Dedifferentiated amniotic fluid mesenchymal stem cell (primary cell): ENCODE data around the gene MADCAM1.
A peak's percentile ranks its signal among the peaks of the same experiment; 100 is the strongest.

Experiments used
- DNase-seq: peaks from one replicate; pipeline ENCODE4 v3.0.0-alpha.2; 2016; ENCODE audit errors: extremely low spot score

The MADCAM1 gene

DNA sequence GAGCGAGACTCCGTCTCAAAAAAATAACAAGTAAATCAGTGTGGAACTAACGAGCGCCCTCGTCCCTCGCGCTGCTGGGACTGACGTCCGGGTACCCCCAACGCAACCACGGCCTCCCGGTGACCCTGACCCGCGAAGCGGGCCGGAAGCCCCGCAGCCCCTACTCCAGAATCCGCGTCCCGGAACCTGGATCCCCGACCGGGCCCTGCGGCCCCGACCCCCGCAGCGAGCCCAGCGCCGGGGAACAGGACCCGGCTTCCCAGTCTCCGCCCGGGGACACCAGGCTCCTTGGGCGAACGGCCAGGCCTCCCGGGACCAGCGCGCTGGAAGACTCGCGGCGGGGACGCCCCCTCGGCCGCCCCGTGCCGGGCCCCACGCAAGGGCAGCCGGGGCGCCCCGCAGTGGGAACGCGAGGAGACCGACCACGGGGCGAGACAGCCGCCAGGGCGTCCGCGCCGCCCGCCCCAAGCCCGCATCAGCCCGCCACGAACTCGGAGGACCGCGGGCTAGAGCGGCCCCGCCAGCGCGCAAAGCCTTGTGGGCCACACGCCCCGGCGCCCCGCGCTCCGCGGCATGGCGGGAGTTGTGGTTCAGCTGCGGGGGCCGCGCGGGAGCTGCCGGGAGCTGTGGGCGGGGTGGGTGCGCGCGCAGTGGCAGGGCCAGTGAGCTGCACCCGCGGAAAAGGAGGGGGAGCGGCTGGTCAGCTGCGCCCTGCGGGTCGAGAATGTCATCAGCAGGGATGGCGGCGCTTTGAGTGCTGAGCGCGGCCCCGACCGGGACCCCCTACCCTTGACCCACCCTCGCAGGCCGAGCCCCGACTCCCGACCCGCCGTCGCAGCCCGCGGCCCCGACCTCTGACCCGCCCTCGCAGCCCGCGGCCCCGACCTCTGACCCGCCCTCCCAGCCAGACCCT lies 7.5 kb upstream of the MADCAM1 start:
- peak; percentile 82 for DNase-seq

DNA sequence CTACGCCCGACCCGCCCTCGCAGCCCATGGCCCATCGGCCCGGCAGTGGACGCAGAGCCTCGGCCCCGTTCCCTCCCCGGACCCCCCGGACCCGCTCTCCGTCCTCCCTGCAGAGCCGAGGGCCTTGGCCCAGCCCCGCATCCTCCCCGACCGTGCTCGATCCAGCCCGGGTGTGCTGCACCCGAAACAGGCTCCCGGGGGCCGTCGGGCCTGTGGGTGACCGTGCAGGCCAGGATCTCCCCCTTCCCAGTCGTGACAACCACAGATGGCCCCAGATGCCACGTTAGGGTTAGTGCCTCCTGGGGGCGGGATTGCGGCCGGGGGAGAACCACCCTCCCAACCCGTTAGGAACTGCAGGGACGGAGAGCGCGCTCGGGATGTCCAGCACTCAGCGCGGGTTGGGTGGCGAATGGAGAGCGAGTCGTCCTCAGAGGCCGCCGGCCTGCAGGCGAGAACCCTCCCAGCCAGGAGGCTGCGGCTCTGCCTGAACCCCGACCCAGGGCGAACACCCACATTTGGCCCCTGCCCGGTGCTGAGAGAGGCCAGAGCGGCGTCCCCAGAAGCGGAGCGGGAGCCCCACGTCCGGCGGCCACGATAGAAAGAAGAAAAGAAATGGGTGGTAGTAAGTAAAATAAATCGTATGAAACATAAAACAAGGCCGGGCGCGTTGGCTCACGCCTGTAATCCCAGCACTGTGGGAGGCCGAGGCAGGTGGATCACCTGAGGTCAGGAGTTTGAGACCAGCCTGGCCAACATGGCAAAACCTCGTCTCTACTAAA lies 6.7 kb upstream of the MADCAM1 start:
- DNase-seq: no peak

DNA sequence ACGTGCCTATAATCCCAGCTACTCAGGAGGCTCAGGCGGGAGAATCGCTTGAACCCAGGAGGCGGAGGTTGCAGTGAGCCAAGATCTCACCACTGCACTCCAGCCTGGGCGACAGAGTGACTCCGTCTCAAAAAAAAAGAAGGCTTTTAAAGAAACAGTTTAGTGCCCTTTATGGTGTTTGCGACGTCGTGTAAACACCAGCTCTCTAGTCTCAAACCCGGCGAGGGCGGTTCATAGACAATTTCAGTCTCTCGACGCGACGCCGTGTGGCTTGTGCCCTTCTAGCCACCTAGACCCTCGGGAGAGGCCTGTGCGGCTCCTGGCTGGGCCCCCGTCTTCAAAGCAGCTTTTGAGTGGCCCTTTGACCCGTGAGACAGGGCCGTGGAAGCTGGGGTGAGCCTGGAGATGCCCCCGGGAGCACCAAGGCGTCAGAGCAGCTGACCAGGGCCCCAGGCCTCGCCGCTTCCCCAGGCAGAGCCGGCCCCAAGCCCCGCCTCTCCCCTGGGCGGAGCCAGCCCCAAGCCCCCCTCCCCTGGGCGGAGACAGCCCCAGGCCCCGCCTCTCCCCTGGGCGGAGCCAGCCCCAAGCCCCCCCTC lies 5.0 kb upstream of the MADCAM1 start:
- no peak for DNase-seq

DNA sequence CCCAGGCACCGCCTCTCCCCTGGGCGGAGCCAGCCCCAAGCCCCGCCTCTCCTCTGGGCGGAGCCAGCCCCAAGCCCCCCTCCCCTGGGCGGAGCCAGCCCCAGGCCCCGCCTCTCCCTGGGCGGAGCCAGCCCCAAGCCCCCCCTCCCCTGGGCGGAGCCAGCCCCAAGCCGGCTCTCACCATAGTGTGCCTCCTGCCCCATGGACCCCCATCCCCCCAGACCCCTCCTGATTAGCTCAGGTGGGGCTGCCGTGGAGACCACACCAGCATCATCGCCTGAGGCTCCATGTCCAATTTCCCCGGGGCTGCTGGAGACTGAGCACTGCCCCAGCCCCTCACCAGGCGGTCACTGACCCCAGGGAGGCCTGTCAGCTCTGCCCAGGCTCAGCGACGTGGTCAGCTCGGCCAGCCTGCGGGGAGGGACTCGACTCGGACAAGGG lies 4.2 kb upstream of the MADCAM1 start:
- no peak for DNase-seq

DNA sequence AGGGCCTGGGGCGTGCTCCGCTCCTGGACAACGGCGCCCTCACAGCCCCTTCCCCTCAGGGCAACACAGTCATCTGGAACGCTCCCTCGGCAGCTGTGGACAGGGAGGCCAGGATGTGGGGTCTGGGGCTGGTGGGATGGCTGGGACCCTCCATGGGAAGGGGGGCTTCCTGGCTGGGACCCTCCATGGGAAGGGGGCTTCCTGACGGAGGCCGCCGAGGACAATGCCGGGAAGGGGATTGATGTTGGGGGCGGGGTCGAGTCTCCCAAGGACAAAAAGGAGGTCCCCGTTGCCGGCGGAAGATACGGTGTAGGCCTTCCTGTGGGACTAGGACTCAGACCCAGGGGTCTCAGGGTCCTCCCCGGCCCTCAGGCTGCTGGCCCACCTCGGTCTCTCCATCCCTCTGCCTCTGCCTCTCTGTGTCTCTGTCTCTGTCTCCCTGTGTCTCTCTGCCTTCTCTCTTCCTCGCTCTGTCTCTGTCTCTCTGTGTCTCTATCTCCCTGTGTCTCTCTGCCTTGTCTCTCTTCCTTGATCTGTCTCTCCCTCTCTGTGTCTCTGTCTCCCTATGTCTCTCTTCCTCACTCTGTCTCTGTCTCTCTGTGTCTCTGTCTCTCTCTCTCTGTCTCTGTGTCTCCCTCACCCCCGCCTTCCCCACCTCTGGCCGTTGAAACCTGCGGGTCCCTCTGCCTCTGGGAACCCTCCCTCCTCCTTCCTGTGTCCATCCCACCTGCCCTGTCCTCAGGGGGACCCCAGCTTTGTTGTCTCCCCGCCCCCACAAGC lies 2.7 kb upstream of the MADCAM1 start:
- no peak for DNase-seq

DNA sequence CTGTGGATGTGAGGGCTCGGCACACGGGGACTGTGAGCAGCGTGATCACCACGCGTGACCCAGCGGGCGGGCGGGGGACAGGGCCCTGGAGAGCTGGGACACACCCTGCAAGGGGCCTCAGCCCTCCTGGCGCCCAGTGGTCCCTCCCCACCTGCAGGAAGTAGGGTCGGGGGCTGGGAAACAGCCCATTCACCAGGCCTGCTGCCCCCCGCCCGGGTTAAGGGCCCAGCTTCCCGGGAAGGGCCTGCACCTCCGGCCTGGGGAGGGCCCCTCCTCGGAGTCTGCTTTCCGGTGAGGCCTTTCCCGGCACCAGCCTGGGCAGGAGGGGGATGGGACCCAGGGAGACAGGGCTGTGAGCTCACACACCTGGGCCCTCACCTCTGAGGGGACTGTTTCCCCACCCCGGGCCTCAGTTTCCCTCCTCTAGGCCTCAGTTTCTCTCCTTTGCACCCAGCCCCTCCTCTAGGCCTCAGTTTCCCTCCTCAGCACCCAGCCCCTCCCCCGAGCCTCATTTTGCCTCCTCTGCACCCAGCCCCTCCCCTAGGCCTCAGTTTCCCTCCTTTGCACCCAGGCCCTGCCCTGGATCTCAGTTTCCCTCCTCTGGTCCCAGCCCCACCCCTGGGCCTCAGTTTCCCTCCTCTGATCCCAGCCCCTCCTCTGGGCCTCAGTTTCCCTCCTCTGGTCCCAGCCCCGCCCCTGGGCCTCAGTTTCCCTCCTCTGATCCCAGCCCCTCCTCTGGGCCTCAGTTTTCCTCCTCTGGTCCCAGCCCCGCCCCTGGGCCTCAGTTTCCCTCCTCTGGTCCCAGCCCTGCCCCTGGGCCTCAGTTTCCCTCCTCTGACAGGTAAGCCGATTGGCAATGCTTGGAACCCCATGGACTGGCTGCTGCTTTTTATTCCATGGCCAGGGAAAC lies 1.9 kb upstream of the MADCAM1 start:
- DNase-seq: no peak

DNA sequence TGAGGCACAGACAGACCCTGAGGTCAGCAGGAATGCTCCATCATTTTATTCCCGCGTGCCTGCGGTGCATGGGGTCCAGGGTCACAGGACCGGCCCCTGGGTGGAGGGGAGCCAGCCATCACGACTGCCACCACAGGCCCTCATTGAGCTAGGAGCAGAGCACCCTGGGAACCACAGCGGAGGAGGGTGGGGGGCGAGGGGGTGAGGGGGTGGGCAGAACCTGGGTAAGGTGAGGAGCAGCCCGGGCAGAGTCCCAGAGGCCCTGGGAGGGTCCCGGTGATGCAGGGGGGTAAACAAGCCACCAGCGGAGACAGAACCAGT lies 1.2 kb upstream of the MADCAM1 start:
- no peak for DNase-seq

DNA sequence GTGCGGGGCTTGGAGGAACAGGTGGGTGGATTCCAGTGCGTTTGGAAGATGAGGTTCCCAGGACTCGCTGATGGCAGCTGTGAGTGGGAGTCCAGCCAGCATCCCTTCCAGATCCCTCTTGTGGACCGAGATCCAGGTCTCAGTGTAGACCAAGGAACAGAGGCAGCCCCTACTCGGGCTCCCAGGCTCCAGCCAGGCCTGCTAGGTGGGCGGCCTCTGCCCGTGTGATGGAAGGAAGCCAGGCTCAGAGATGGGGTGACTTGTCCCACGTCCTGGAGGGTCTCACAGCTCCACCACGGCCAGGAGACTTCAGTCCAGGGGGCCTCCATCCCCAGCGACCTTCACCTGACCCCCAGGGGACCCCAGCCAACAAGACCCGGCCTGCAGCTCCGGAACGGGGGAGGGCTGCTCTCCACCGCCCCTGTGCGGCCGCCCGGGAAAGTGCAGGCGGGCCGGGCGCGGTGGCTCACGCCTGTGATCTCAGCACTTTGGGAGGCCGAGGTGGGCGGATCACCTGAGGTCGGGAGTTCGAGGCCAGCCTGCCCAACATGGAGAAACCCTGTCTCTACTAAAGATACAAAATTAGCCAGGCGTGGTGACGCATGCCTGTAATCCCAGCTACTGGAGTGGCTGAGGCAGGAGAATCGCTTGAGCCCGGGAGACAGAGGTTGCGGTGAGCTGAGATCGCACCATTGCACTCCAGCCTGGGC lies 729 bp upstream of the MADCAM1 start:
- no peak for DNase-seq

DNA sequence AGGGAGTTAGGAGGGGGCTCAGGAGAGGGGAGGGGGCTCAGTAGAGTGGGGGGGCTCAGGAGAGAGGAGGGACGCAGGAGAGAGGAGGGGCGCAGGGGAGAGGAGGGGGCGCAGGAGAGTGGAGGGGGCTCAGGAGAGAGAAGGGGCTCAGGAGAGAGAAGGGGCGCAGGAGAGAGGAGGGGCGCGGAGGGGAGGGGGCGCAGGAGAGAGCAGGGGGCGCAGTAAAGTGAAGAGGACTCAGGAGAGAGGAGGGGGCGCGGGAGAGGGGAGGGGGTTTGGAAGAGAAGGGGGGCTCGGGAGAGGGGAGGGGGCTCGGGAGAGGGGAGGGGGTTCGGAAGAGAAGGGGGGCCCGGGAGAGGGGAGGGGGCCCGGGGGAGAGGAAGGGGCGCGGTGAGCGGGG lies 700 bp downstream of the MADCAM1 start:
- DNase-seq: no peak

DNA sequence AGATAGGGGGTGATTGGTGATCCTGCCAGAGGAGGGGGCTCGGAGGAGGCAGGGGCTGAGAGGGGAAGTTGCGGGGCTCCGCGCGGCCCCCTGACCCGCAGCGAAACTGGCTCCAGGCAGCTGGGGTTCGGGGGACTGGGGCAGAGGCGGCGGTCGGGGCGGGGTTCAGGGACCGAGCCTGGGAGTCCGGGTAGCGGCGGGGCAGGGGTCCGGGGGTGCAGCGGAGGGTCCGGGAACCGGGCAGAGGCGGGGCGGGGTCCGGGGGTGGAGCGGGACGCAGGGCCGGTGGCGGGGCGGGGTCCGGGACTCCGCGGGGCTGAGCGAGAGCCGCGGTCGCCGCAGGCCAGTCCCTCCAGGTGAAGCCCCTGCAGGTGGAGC lies 1.2 kb downstream of the MADCAM1 start:
- no peak for DNase-seq

DNA sequence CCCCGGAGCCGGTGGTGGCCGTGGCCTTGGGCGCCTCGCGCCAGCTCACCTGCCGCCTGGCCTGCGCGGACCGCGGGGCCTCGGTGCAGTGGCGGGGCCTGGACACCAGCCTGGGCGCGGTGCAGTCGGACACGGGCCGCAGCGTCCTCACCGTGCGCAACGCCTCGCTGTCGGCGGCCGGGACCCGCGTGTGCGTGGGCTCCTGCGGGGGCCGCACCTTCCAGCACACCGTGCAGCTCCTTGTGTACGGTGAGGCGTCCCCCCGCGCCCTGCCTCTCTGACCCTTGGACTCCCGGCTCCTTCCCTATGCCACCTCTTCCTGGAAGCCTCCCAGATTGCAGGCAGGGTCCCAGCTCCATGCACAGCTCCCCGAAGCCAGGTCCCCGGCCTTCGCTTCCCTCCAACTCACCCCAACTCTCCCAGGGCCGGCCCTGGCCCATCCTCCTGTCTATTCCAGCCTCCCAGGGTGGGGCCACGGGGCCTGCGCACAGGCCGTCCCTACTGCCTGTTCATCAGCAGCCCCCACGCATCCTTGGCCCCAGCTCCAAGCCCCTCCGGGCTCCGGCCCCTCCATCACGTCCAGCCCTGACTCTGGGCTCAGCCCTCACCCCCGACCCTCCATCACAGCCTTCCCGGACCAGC lies 1.7 kb downstream of the MADCAM1 start:
- no peak for DNase-seq

DNA sequence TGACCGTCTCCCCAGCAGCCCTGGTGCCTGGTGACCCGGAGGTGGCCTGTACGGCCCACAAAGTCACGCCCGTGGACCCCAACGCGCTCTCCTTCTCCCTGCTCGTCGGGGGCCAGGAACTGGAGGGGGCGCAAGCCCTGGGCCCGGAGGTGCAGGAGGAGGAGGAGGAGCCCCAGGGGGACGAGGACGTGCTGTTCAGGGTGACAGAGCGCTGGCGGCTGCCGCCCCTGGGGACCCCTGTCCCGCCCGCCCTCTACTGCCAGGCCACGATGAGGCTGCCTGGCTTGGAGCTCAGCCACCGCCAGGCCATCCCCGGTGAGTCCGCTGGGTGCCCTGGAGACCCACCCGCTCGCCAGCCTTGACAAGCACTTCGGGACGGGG lies 2.2 kb downstream of the MADCAM1 start:
- DNase-seq: no peak

DNA sequence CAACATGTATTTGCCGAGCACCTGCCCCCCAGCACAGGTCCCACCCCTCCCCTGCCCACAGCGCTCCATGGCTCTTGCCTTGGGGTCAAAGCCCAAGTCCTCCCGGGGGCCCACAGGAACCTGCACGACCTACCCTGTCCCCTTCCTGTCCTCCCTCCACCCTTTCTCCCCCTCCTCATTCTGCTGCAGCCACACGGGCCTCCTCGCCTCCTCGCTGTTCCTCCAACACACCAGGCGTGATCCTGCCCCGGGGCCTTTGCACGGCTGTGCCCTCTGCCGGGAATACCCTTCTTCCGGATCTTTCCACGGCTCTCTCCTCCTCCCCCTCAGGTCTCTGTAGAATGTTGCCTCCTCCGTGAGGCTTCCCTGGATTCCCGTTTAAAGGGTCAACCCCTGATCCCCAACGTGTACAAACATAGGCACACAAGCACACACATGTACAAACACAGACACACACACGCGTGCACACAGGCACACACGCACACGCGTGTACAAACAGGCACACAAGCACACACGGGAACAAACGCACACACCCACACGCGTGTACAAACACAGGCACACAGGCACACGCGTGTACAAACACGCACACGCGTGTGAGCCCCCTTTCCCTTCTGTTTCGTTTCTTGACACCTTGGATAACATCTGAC lies 2.8 kb downstream of the MADCAM1 start:
- no peak for DNase-seq

DNA sequence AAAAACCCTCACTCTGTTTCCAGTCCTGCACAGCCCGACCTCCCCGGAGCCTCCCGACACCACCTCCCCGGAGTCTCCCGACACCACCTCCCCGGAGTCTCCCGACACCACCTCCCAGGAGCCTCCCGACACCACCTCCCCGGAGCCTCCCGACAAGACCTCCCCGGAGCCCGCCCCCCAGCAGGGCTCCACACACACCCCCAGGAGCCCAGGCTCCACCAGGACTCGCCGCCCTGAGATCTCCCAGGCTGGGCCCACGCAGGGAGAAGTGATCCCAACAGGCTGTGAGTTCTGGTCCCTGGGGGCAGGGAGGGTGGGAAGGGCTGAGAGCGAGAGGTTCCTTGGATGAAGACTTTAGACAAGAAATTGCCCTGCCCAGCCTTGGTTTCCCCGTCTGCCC lies 5.4 kb downstream of the MADCAM1 start:
- no peak for DNase-seq

DNA sequence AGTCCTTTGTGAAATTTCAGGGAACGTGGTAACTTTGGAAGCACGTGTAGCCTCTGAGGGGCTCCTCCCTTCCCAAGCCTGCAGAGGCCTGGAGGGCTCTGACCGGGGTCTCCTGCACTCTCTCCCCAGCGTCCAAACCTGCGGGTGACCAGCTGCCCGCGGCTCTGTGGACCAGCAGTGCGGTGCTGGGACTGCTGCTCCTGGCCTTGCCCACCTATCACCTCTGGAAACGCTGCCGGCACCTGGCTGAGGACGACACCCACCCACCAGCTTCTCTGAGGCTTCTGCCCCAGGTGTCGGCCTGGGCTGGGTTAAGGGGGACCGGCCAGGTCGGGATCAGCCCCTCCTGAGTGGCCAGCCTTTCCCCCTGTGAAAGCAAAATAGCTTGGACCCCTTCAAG lies 8.3 kb downstream of the MADCAM1 start:
- DNase-seq: no peak

DNA sequence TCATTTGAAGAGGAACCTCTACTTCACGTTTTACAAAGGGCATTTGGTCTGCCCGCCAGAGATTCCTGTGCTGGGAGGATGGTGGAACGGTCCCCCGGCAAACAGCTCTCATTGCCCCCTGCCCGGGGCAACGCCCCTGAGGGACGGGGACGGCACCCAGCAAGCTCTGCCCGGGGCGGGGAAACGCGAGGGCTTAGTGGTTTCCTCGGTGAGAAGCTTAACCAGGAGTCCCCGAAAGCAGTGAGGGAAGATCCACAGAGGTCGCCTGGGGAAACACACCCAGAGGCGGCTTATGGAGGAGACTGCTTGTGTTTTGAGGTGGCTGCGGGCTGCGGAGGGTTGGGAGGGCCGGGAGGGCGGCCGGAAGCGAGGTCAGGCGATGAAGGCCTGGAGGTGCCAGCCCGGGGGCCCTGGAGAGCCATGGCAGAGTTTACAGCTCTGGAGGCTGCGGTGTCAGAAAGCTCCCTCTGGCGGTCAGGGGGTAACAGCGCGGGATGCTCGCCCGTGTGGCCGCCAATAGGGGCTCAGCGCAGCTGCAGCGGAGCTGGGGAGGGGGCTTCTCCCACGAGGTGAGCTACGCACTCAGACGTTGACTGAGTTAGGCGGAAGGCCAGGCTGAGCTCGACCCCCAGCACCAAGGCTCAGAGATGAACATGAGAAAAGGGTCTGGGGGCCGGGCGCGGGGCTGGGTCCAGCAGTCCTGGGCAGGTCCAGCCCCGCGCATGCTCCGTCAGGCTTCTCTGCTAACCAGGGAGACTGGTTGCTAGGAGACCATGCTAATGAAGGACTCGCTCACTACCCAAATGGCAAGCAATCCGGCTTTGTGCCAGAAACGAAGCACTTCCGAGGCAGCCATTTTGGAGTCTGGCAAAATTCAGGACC lies 10.4 kb downstream of the MADCAM1 start:
- DNase-seq: peak; percentile 90

DNA sequence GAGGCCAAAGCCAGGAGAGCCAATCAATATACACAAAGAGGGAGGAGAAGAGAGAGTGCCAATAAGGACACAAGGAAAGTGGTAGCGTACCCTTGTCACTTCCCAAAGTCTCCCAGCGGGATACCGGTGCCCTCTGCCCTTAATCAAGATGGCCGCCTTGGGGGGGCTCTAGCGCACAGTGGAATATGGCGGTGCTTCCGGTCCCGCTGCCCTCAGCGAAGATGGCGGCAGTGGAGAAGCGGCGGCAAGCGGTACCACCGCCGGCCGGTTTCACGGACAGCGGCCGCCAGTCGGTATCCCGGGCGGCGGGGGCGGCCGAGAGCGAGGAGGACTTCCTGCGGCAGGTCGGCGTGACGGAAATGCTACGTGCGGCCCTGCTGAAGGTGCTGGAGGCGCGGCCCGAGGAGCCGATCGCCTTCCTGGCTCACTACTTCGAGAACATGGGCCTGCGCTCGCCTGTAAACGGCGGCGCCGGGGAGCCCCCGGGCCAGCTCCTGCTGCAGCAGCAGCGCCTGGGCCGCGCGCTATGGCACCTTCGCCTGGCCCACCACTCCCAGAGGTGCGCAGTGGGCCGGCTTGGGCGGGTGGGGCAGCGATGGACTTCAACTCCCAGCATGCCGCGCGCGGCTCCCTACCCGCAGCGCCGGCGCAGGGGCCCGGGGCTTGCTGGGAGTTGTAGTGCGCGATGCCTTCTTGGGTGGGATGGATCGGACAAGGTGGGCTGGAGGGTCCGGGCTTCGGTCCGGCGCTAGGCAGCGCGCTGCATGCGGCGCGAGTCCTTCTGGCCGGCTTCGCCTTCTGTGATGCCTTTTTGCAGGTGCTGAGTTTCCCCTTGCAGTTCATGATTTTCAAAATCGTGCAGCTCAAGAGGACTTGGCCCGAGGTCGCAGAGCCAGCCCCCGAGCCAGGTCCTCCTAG lies 11.3 kb downstream of the MADCAM1 start, which contains the start of gene TPGS1:
Gene TPGS1, plus strand, starts transcription at position 212 of the 918 bp plus-strand sequence. Its CDS starts 10 bp downstream, at position 222.
- peak; percentile 100 for DNase-seq
